Right lobe of liver (tissue), 6 donors: ENCODE data around the gene SLC44A2. TPM values are rescaled to one million over a fixed set of nuclear protein-coding genes. Genes with fewer than 3 reads are reported as not detected.

Experiments used
- ATAC-seq, 4 donors: fragments of 200-7000 bp; cut with Tn5 transposase; one replicate each; pipeline ENCODE4 v1.9.1; 2020; ENCODE audit warnings: mild to moderate bottlenecking in 4 of 4, moderate library complexity in 4 of 4
- DNase-seq, 3 donors: peaks; one replicate each; pipeline ENCODE4 v3.0.0-alpha.2; 2020
- H3K27ac ChIP-seq, 3 donors: fragments of 200-600 bp; one replicate each; pipeline ENCODE4 v1.8.0; 2022
- H3K27me3 ChIP-seq, 2 donors: fragments of 200-600 bp; one replicate each; pipeline ENCODE4 v1.8.0; 2022
- H3K36me3 ChIP-seq, 4 donors: fragments of 200-600 bp; sonication (generic) in 1 of 4; one replicate each; pipeline versions ENCODE4 v1.5.1 to v1.8.0; 2017 to 2022; ENCODE audit warnings: control low read depth in 1 of 4
- H3K4me1 ChIP-seq, 4 donors: fragments of 200-600 bp; sonication (generic) in 1 of 4; one replicate each; pipeline versions ENCODE4 v1.5.1 to v1.8.0; 2017 to 2022; ENCODE audit warnings: control low read depth in 1 of 4
- H3K4me3 ChIP-seq, 3 donors: fragments of 200-600 bp; one replicate each; pipeline ENCODE4 v1.8.0; 2022
- H3K9me3 ChIP-seq, 4 donors: fragments of 200-600 bp; sonication (generic) in 1 of 4; one replicate each; pipeline versions ENCODE4 v1.5.1 to v1.8.0; 2017 to 2022; ENCODE audit warnings: control low read depth in 1 of 4
- POLR2A ChIP-seq: fragments of 450-650 bp; IDR thresholded peaks from one replicate; pipeline ENCODE4 v1.6.1; 2017; ENCODE audit warnings: antibody characterized with exemption, mild to moderate bottlenecking
- WGBS: methylation state at CpG from one replicate; pipeline ENCODE4 v1.1.6; 2018; ENCODE audit warnings: low coverage, low lambda C conversion rate; ENCODE audit not compliant: insufficient coverage; ENCODE audit errors: missing lambda C conversion rate; 5-methylcytosine and 5-hydroxymethylcytosine counted together
- intact Hi-C, 2 donors: fragments of 100-400 bp; cut with DNase I; formaldehyde crosslinking; loops; one replicate each; pipeline versions ENCODE4 v1.11.2 to v1.14.1; 2022
- total RNA-seq, 6 experiments: library from RNA; depleted of rRNA in 2 of 6; stranded (reverse); fragments of >200 nt in 2 of 6; fragmentation: NEBNext Ultra II Directional in 3 of 6; extraction: Animal tissue kit (Norgen Biotek cat#: 25700) in 3 of 6; gene quantifications; one replicate each; pipeline versions ENCODE4 v1.1.0 to v1.2.4, GENCODE V29; 2016 to 2023
- TF ChIP-seq, protein P1 (sequence below), 4 donors: fragments of 200-600 bp in 3 of 4; fragments of 450-650 bp in 1 of 4; IDR thresholded peaks; one replicate each; pipeline versions ENCODE4 v1.5.1 to v1.8.0; 2016 to 2022; ENCODE audit warnings: antibody characterized with exemption in 4 of 4, mild to moderate bottlenecking in 2 of 4
- donor health status: DM: no; HTN: yes; CAD: no.
- donor health status: DM: no; HTN: no; CAD: no.
- donor health status: DM: no; HTN: no; CAD: no.
- donor health status: DM: no; HTN: yes; CAD: no.
- donor health status: DM: no; HTN: yes; CAD: no.

SLC44A2 gene
- total RNA-seq, 6 experiments from 2014 or later = 11.7 to 18.5 (median 15.6) TPM

DNA sequence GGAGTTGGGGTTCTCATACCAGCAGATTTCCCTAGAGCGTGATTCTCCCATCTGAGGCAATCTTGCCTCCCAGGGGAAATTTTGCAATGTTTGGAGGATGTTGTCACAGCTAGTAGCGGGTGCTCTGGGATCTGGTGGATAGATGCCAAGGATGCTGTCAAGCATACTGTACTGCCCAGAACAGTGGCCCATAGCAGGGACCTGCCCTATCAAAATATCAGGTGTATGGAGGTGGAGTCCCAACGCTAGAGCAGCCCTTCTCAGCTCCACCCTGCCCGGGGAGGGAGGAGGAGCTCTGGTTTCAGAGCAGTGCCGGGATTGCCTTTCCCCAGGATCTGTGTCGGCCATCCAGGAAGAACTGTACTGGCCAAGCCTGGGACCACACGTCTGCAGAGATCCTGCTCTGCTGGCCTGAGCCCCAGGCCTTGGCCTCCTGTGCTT, 65.0 kb downstream of the SLC44A2 start:
- TF ChIP-seq, protein P1, sequence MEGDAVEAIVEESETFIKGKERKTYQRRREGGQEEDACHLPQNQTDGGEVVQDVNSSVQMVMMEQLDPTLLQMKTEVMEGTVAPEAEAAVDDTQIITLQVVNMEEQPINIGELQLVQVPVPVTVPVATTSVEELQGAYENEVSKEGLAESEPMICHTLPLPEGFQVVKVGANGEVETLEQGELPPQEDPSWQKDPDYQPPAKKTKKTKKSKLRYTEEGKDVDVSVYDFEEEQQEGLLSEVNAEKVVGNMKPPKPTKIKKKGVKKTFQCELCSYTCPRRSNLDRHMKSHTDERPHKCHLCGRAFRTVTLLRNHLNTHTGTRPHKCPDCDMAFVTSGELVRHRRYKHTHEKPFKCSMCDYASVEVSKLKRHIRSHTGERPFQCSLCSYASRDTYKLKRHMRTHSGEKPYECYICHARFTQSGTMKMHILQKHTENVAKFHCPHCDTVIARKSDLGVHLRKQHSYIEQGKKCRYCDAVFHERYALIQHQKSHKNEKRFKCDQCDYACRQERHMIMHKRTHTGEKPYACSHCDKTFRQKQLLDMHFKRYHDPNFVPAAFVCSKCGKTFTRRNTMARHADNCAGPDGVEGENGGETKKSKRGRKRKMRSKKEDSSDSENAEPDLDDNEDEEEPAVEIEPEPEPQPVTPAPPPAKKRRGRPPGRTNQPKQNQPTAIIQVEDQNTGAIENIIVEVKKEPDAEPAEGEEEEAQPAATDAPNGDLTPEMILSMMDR (IDR thresholded peaks at IDR 0.05) = no peak
- TF ChIP-seq POLR2A = no peak
- H3K36me3 ChIP-seq = peaks cover 0 to 37% (median 4%) of the 10 kb centered on the region in 4 donors
- WGBS = 36% methylated on average over 4 of the region's 7 CpGs

DNA sequence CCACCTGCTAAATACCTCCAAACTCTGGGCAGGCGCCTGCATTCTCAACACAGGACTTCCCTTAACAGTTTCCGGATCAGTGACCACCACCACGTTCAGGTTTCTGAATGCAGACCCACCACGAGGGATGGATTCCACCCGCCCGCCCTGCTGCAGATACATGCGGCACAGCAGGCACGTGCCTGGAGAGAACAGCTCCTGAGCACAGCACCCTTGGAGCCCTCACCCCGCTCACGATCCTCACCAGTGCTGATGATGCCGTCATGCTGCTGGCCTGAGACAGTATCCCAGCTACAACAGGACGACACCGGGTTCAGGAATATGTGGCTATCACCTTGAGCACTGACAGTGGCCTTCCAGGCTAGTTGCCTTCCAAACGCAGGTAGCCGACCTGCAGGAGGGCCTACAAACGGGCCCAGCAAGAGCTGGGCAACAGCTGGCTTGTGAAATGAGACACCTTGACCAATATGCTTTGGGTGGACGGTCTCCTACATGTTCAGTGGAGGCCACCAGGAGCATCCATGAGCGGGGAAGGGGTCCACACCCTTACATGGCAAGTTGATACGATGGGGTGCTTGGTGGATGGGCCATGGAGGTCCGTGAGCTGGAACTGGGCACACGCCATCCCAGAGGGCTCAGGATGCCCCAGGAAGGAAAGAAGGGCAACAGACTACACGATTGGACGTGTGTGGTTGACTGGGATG, 66.0 kb downstream of the SLC44A2 start:
- Histone ChIP-seq H3K4me3 (no peak overlapping the region), H3K4me1 (peaks cover 0 to 6% (median 3%) of the 10 kb centered on the region in 4 donors), H3K9me3 (no peaks in the 10 kb centered on the region), H3K27me3 (no peaks in the 10 kb centered on the region), H3K27ac (no peak overlapping the region), H3K36me3 (peaks cover 0 to 37% (median 4%) of the 10 kb centered on the region in 4 donors)
- 88% methylated on average over 5 of the region's 23 CpGs for WGBS
- intact Hi-C loops = no loop called here
- TF ChIP-seq POLR2A = no peak
- TF ChIP-seq, protein P1 (IDR thresholded peaks at IDR 0.05) = no peak
- no peak for ATAC-seq
- DNase-seq = no peak

More for the DNA sequence above, 65.0 kb downstream of the SLC44A2 start:
- H3K27me3 ChIP-seq = no peaks in the 10 kb centered on the region
- H3K27ac ChIP-seq = no peak overlapping the region
- no peaks in the 10 kb centered on the region for H3K9me3 ChIP-seq
- peak in 3 of 4 donors; percentile 7 to 51 (median 14) for ATAC-seq
- no peak for DNase-seq
- no peak overlapping the region for H3K4me3 ChIP-seq
- intact Hi-C loops = no loop called here
- H3K4me1 ChIP-seq = peaks cover 0 to 3% (median 1%) of the 10 kb centered on the region in 4 donors

DNA sequence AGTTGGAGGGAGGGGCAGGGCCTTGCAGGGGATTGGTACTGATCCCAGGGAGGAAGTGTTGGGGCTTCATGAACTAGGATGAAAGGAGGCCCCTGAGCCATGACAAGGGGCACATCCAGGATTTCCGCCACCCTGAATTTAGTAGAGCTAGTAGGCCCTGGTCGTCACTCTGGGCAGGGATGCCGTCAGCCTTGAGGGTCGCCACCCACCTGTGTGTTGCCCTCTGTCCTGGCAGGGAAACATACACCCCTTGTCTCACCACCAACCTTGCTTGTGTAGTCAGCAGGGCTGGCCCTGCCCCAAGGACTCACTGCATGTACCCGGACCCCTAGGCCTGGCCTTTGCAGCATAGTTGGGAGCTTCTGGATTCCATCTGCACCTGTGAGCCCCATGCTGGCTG, 66.5 kb downstream of the SLC44A2 start:
- WGBS = no CpG with 5 or more reads among the region's 5 CpGs
- intact Hi-C loops = no loop called here
- ATAC-seq (no peak), DNase-seq (no peak)
- no peaks in the 10 kb centered on the region for H3K27me3 ChIP-seq
- H3K4me3 ChIP-seq = no peak overlapping the region
- no peak overlapping the region for H3K27ac ChIP-seq
- peaks cover 0 to 37% (median 4%) of the 10 kb centered on the region in 4 donors for H3K36me3 ChIP-seq
- H3K9me3 ChIP-seq = no peaks in the 10 kb centered on the region
- H3K4me1 ChIP-seq = peaks cover 0 to 6% (median 3%) of the 10 kb centered on the region in 4 donors
- TF ChIP-seq, protein P1 (IDR thresholded peaks at IDR 0.05) = no peak
- TF ChIP-seq POLR2A = no peak

DNA sequence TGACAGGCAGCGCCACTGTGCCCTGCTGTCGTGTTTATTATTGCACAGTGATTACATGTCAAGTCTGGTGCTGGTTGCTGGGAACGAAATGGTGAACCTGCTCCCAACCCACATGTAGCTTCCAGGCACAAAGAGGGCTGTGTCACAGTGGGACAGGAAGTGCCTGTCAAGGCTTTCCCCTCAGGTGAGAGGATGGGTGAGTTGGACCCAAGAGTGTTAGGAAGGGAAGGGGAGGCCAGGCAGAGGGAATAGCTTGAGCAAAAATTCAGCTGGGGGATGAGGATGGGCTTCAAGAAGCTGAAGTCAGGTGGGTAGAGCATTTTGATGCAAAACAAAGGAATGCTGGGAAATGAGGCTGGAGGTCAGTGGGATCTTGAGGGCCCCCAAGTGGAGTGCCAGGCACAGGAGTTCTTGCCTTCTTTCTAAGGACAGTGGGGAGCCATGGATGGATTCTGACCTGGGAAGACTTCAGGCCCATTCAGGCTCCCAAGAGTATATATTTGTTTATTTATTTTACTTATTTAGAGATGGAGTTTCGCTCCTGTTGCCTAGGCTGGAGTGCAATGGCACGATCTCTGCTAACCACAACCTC, 67.4 kb downstream of the SLC44A2 start:
- ATAC-seq (no peak), DNase-seq (no peak)
- no peaks in the 10 kb centered on the region for H3K27me3 ChIP-seq
- no peak overlapping the region for H3K27ac ChIP-seq
- intact Hi-C loops = no loop called here
- no peak overlapping the region for H3K4me3 ChIP-seq
- no peaks in the 10 kb centered on the region for H3K9me3 ChIP-seq
- H3K36me3 ChIP-seq = peaks cover 0 to 31% (median 4%) of the 10 kb centered on the region in 4 donors
- peaks cover 0 to 6% (median 3%) of the 10 kb centered on the region in 4 donors for H3K4me1 ChIP-seq
- no peak for TF ChIP-seq POLR2A
- TF ChIP-seq, protein P1 (IDR thresholded peaks at IDR 0.05) = no peak
- WGBS = 74% methylated on average over 3 of the region's 5 CpGs

Other genes starting within 250 kb of the SLC44A2 start
- 100 to 1,000 TPM in 1 of 6 experiments, 10 to 100 TPM in 5; 63.9 to 106 (median 72.9) TPM for gene TYK2, start 245.0 kb upstream of the SLC44A2 start, total RNA-seq
- 10 to 100 TPM; 39.6 to 74.9 (median 50.1) TPM for gene CDC37, start 222.0 kb upstream of the SLC44A2 start, total RNA-seq
- 1 to 10 TPM; 1.2 to 5.8 (median 2.7) TPM for gene PDE4A, start 205.0 kb upstream of the SLC44A2 start, total RNA-seq
- gene KEAP1, start 122.2 kb upstream of the SLC44A2 start, total RNA-seq = 10 to 100 TPM; 36.7 to 60.7 (median 41.2) TPM
- gene S1PR5, start 108.1 kb upstream of the SLC44A2 start, total RNA-seq = under 1 TPM in 5 of 6 experiments, not detected in 1; 0.20 to 0.43 (median 0.35) TPM
- gene ATG4D, start 81.6 kb upstream of the SLC44A2 start, total RNA-seq = 10 to 100 TPM in 4 of 6 experiments, 1 to 10 TPM in 2; 8.1 to 19.7 (median 11.8) TPM
- gene KRI1, start 59.5 kb upstream of the SLC44A2 start, total RNA-seq = 1 to 10 TPM; 5.8 to 9.6 (median 8.5) TPM
- 1 to 10 TPM in 4 of 6 experiments, under 1 TPM in 2; 0.97 to 2.8 (median 2.0) TPM for gene CDKN2D, start 56.6 kb upstream of the SLC44A2 start, total RNA-seq
- gene AP1M2, start 38.2 kb upstream of the SLC44A2 start, total RNA-seq = 1 to 10 TPM in 2 of 6 experiments, under 1 TPM in 4; 0.35 to 2.5 (median 0.75) TPM
- 10 to 100 TPM; 40.0 to 82.3 (median 54.8) TPM for gene ILF3, start 28.8 kb downstream of the SLC44A2 start, total RNA-seq
- gene QTRT1, start 75.9 kb downstream of the SLC44A2 start, total RNA-seq = 10 to 100 TPM; 19.0 to 30.2 (median 26.8) TPM
- gene DNM2, start 92.5 kb downstream of the SLC44A2 start, total RNA-seq = 10 to 100 TPM; 54.0 to 86.9 (median 68.3) TPM
- 10 to 100 TPM; 19.1 to 24.1 (median 21.7) TPM for gene TMED1, start 210.7 kb downstream of the SLC44A2 start, total RNA-seq
- 1 to 10 TPM in 5 of 6 experiments, under 1 TPM in 1; 0.58 to 2.7 (median 1.4) TPM for gene C19orf38, start 222.9 kb downstream of the SLC44A2 start, total RNA-seq
- gene CARM1, start 246.0 kb downstream of the SLC44A2 start, total RNA-seq = 10 to 100 TPM; 13.7 to 20.5 (median 17.5) TPM